Ovary (tissue), 9 donors: ENCODE measurements around the gene RNF224. TPM values are rescaled to one million over a fixed set of nuclear protein-coding genes. Genes with fewer than 3 reads are reported as not detected.
A peak's percentile ranks its signal among the peaks of the same experiment; 100 is the strongest.
"Not testable (repeated sequence)": the region's sequence is repeated elsewhere in the genome, so short reads cannot be mapped to it uniquely, and the experiment has no call there.

Source experiments
- DNase-seq, 5 donors: peaks; one replicate each; pipeline ENCODE4 v3.0.0-alpha.2; 2019 to 2020
- H3K27ac ChIP-seq, 2 donors: fragments of 200-600 bp; one replicate each; pipeline versions ENCODE4 v1.5.1 to v1.8.0; 2019 to 2022
- H3K27me3 ChIP-seq: fragments of 200-600 bp; one replicate; pipeline ENCODE4 v1.8.0; 2022
- H3K36me3 ChIP-seq: fragments of 200-600 bp; sonication (generic); one replicate; pipeline ENCODE4 v1.5.1; 2019
- H3K4me1 ChIP-seq: one replicate; pipeline ENCODE4 v1.8.1; 2013; ENCODE audit warnings: mild to moderate bottlenecking, moderate library complexity; ENCODE audit not compliant: insufficient read depth
- H3K4me3 ChIP-seq: fragments of 200-600 bp; sonication (generic); one replicate; pipeline ENCODE4 v1.5.1; 2017
- H3K9me3 ChIP-seq, 2 donors: fragments of 200-600 bp in 1 of 2; sonication (generic) in 1 of 2; one replicate each; pipeline versions ENCODE4 v1.5.1 to v1.8.1; 2013 to 2019; ENCODE audit warnings: mild to moderate bottlenecking in 1 of 2, moderate library complexity in 1 of 2
- CTCF ChIP-seq, 3 donors: fragments of 450-650 bp in 2 of 3; fragments of 200-600 bp in 1 of 3; IDR thresholded peaks; one replicate each; pipeline versions ENCODE4 v1.5.1 to v1.8.0; 2016 to 2022; ENCODE audit warnings: antibody characterized with exemption in 3 of 3, mild to moderate bottlenecking in 1 of 3
- EP300 ChIP-seq: sonication (generic); formaldehyde crosslinking; IDR thresholded peaks from one replicate; pipeline ENCODE4 v1.6.1; 2017; ENCODE audit warnings: antibody characterized with exemption
- POLR2A ChIP-seq: fragments of 450-650 bp; IDR thresholded peaks from one replicate; pipeline ENCODE4 v1.6.1; 2017; ENCODE audit warnings: antibody characterized with exemption, mild to moderate bottlenecking, moderate library complexity
- WGBS, 3 donors: extraction: QIAGEN DNeasy Blood & Tissue Kit in 1 of 3; methylation state at CpG; one replicate each; pipeline versions ENCODE4 v1.1.5 to v1.1.7; 2013 to 2017; 5-methylcytosine and 5-hydroxymethylcytosine counted together
- intact Hi-C, 4 donors: fragments of 100-400 bp; cut with DNase I; formaldehyde crosslinking; loops; one replicate each; pipeline versions ENCODE4 v1.11.0 to v1.15.1; 2022 to 2023
- polyA plus RNA-seq, 2 donors: library from polyadenylated mRNA; stranded (reverse); fragments of 200-250 nt in 1 of 2; fragments of 350-450 nt in 1 of 2; fragmentation: Illumina TruSeq in 1 of 2; extraction: RNeasy Lipid Tissue Mini Kit (QIAGEN cat#74804) in 1 of 2; gene quantifications; one replicate each; pipeline ENCODE4 v1.2.3, GENCODE V29; 2013 to 2014
- total RNA-seq, 7 donors: library from RNA; depleted of rRNA in 2 of 7; stranded (reverse); fragments of >200 nt in 2 of 7; fragmentation: NEBNext Ultra II Directional in 3 of 7; extraction: Animal tissue kit (Norgen Biotek cat#: 25700) in 3 of 7; gene quantifications; one replicate each; pipeline versions ENCODE4 v1.1.0 to v1.2.4, GENCODE V29; 2016 to 2023
- donor health status: DM: no; HTN: no; CAD: no; lungs with moderate emphysema.
- donor health status: DM: no; HTN: no; CAD: no.
- donor health status: Bipolar disorder and iron deficiency.
- donor health status: DM: yes; HTN: yes; CAD: no.
- donor health status: DM: no; HTN: no; CAD: no.
- donor health status: DM: yes; HTN: yes; CAD: no.

The RNF224 gene
- total and polyA plus RNA-seq, 9 donors = 0.92 TPM; not detected in 8

- DNase-seq = peak; percentile 62 to 77 (median 77)
Measured at GRCh38 chr9:137241490-137242268, 14.4 kb downstream of the RNF224 start.

GRCh38 chr9:137242269-137243203 is 15.2 kb downstream of the RNF224 start:
- Histone ChIP-seq H3K36me3 (no peaks in the 10 kb centered on the region), H3K4me1 (peaks cover 4% of the 10 kb centered on the region), H3K27ac (peak overlapping the region in 1 of 2 donors; percentile 79), H3K27me3 (no peaks in the 10 kb centered on the region), H3K4me3 (peak overlapping the region; percentile 64), H3K9me3 (no peaks in the 10 kb centered on the region)
- TF ChIP-seq CTCF (IDR thresholded peaks at IDR 0.05) (no peak), POLR2A (no peak), EP300 (no peak)
- intact Hi-C loops = no loop called here
- DNase-seq = no peak
- WGBS, 3 donors = 73 to 79% (median 76%) methylated on average over 36 of the region's 36 CpGs

More at GRCh38 chr9:137241490-137242268, 14.4 kb downstream of the RNF224 start:
- peak overlapping the region; percentile 63 to 79 for H3K27ac ChIP-seq
- TF ChIP-seq POLR2A = no peak
- H3K36me3 ChIP-seq = no peaks in the 10 kb centered on the region
- H3K4me1 ChIP-seq = peaks cover 6% of the 10 kb centered on the region
- intact Hi-C loops = no loop called here
- no peaks in the 10 kb centered on the region for H3K9me3 ChIP-seq
- peak overlapping the region; percentile 64 for H3K4me3 ChIP-seq
- H3K27me3 ChIP-seq = no peaks in the 10 kb centered on the region
- 1 to 7% (median 3%) methylated on average over 18 to 83 of the region's 83 CpGs for WGBS, 3 donors

- H3K27me3 ChIP-seq, H3K36me3 ChIP-seq, H3K27ac ChIP-seq, DNase-seq, H3K4me3 ChIP-seq, H3K4me1 ChIP-seq, intact Hi-C loops, H3K9me3 ChIP-seq: not testable (repeated sequence)
- 89 to 94% (median 90%) methylated on average over 18 of the region's 18 CpGs for WGBS, 3 donors
Measured at GRCh38 chr9:137243266-137243625, 15.9 kb downstream of the RNF224 start.

- H3K27me3 ChIP-seq = no peaks in the 10 kb centered on the region
- H3K4me1 ChIP-seq = peaks cover 4% of the 10 kb centered on the region
- H3K9me3 ChIP-seq = no peaks in the 10 kb centered on the region
- H3K27ac ChIP-seq = no peak overlapping the region
- WGBS, 3 donors = 61 to 69% (median 61%) methylated on average over 15 of the region's 15 CpGs
- intact Hi-C loops = no loop called here
- TF ChIP-seq POLR2A (no peak), CTCF (IDR thresholded peaks at IDR 0.05) (no peak), EP300 (no peak)
- DNase-seq = no peak
- H3K4me3 ChIP-seq = no peak overlapping the region
- no peaks in the 10 kb centered on the region for H3K36me3 ChIP-seq
Measured at GRCh38 chr9:137243626-137244485, 16.6 kb downstream of the RNF224 start.
